ENCODE data around the gene FRMPD1. TPM values are rescaled to one million over a fixed set of nuclear protein-coding genes. Genes with fewer than 3 reads are reported as not detected.
"Not testable (repeated sequence)": the region's sequence is repeated elsewhere in the genome, so short reads cannot be mapped to it uniquely, and the experiment has no call there.

FRMPD1 gene
- total and polyA plus RNA-seq, 2 of the 4 experiments (the other 2 are of a cell fraction): not detected

- Histone ChIP-seq H3K27ac (ENCODE audit: insufficient read depth, low read length) (no peak overlapping the region), H3K9ac (ENCODE audit: low read depth, low read length) (no peak overlapping the region), H2BK20ac (ENCODE audit: low read depth, low read length) (no peak overlapping the region), H2AK9ac (replicated peaks; ENCODE audit: low read depth, low read length, poor library complexity) (no peak overlapping the region), H3K4me3 (ENCODE audit: insufficient read depth, low read depth, low read length) (no peak overlapping the region), H3K23ac (ENCODE audit: low read depth, low read length) (no peak overlapping the region), H2BK120ac (ENCODE audit: low read depth, low read length) (no peak overlapping the region), H2BK15ac (ENCODE audit: low read depth, low read length) (no peak overlapping the region), H3K9me3 (ENCODE audit: control insufficient read depth, insufficient read depth, low read length) (no peaks in the 10 kb centered on the region), H4K91ac (ENCODE audit: insufficient read depth, low read depth, low read length) (no peak overlapping the region), H3K9me1 (ENCODE audit: insufficient read depth, low read length) (peaks cover 5% of the 10 kb centered on the region; the same call in 1 of the 2 replicates), H3K4me1 (ENCODE audit: control insufficient read depth, insufficient read depth, low read length) (peaks cover 8% of the 10 kb centered on the region), H2AK5ac (ENCODE audit: low read depth, low read length) (no peak overlapping the region), H4K8ac (ENCODE audit: low read depth in 2 of 2, low read length in 2 of 2) (no peak overlapping the region), H3K79me1 (ENCODE audit: low read depth in 1 of 2, low read length in 2 of 2) (peaks cover 18 to 23% of the 10 kb centered on the region in 2 experiments), H3K56ac (ENCODE audit: extremely low read depth, insufficient read depth, low read length) (no peak overlapping the region), H3K14ac (replicated peaks; ENCODE audit: low read depth, low read length) (no peak overlapping the region), H4K20me1 (ENCODE audit: insufficient read depth, low read length) (peaks cover 6% of the 10 kb centered on the region; the same call in 1 of the 2 replicates), H3K27me3 (ENCODE audit: control insufficient read depth, insufficient read depth, low read length) (peaks cover 1% of the 10 kb centered on the region; the same call in 1 of the 2 replicates), H2BK5ac (ENCODE audit: low read depth, low read length, poor library complexity, severe bottlenecking) (no peak overlapping the region), H3K4ac (ENCODE audit: low read depth, low read length) (no peak overlapping the region), H4K5ac (ENCODE audit: low read depth, low read length) (no peak overlapping the region), H3K36me3 (ENCODE audit: control insufficient read depth, insufficient read depth, low read length) (no peaks in the 10 kb centered on the region), H3K18ac (ENCODE audit: low read depth, low read length) (no peak overlapping the region), H2AFZ (replicated peaks; ENCODE audit: low read length, poor library complexity) (no peak overlapping the region), H3K4me2 (ENCODE audit: low read depth, low read length) (no peak overlapping the region)
- dilution Hi-C loops (cut with HindIII; ENCODE audit: low sequenced_read_pairs, unreplicated experiment): no loop called here
- ChIA-PET CTCF (no interaction called here), POLR2A (ENCODE audit: unreplicated experiment) (no interaction called here)
- ATAC-seq (ENCODE audit: low read depth): no peak
- no TSS peak for BruUV-seq (replicated peaks)
- DNase-seq: no peak
- 94% methylated on average over 2 of the region's 6 CpGs; no CpG with 5 or more reads in 1 of the 2 experiments for WGBS, 2 experiments (ENCODE audit: extremely low coverage in 2 of 2, insufficient read length in 1 of 2)
- intact Hi-C loops (cut with micrococcal nuclease): no loop called here
- TF ChIP-seq USF2 (IDR thresholded peaks at IDR 0.05; ENCODE audit: low read depth, low read length) (no peak), RAD21 (IDR thresholded peaks at IDR 0.05; ENCODE audit: low read length) (no peak), BHLHE40 (IDR thresholded peaks at IDR 0.05; ENCODE audit: low read depth, low read length) (no peak)
- in situ Hi-C loops (cut with MboI; ENCODE audit: low sequenced_read_pairs): no loop called here
Measured at GRCh38 chr9:37751186-37751585, 100.4 kb downstream of the FRMPD1 start.

GRCh38 chr9:37751704-37752103 is 101.0 kb downstream of the FRMPD1 start:
- H2BK120ac ChIP-seq (ENCODE audit: low read depth, low read length); H3K4me3 ChIP-seq (ENCODE audit: insufficient read depth, low read depth, low read length); H2BK15ac ChIP-seq (ENCODE audit: low read depth, low read length); H4K91ac ChIP-seq (ENCODE audit: insufficient read depth, low read depth, low read length); H2AFZ ChIP-seq (replicated peaks; ENCODE audit: low read length, poor library complexity); H3K14ac ChIP-seq (replicated peaks; ENCODE audit: low read depth, low read length); H3K27ac ChIP-seq (ENCODE audit: insufficient read depth, low read length); H3K23ac ChIP-seq (ENCODE audit: low read depth, low read length); H3K4me1 ChIP-seq (ENCODE audit: control insufficient read depth, insufficient read depth, low read length); H3K18ac ChIP-seq (ENCODE audit: low read depth, low read length); H3K9me3 ChIP-seq (ENCODE audit: control insufficient read depth, insufficient read depth, low read length); POLR2A ChIA-PET (ENCODE audit: unreplicated experiment); H3K4me2 ChIP-seq (ENCODE audit: low read depth, low read length); H3K56ac ChIP-seq (ENCODE audit: extremely low read depth, insufficient read depth, low read length); ATAC-seq (ENCODE audit: low read depth); H3K27me3 ChIP-seq (ENCODE audit: control insufficient read depth, insufficient read depth, low read length); H3K9ac ChIP-seq (ENCODE audit: low read depth, low read length); intact Hi-C loops (cut with micrococcal nuclease); H2AK9ac ChIP-seq (replicated peaks; ENCODE audit: low read depth, low read length, poor library complexity); H3K9me1 ChIP-seq (ENCODE audit: insufficient read depth, low read length); dilution Hi-C loops (cut with HindIII; ENCODE audit: low sequenced_read_pairs, unreplicated experiment); H2AK5ac ChIP-seq (ENCODE audit: low read depth, low read length); H4K5ac ChIP-seq (ENCODE audit: low read depth, low read length); H4K8ac ChIP-seq (ENCODE audit: low read depth in 2 of 2, low read length in 2 of 2); H3K36me3 ChIP-seq (ENCODE audit: control insufficient read depth, insufficient read depth, low read length); CTCF ChIA-PET; H2BK5ac ChIP-seq (ENCODE audit: low read depth, low read length, poor library complexity, severe bottlenecking); H4K20me1 ChIP-seq (ENCODE audit: insufficient read depth, low read length); DNase-seq; in situ Hi-C loops (cut with MboI; ENCODE audit: low sequenced_read_pairs); H3K4ac ChIP-seq (ENCODE audit: low read depth, low read length); H2BK20ac ChIP-seq (ENCODE audit: low read depth, low read length); BruUV-seq (replicated peaks): not testable (repeated sequence)
- WGBS, 2 experiments (ENCODE audit: extremely low coverage in 2 of 2, insufficient read length in 1 of 2): 91% methylated on average over 15 of the region's 30 CpGs; no CpG with 5 or more reads in 1 of the 2 experiments
- peaks cover 19 to 23% of the 10 kb centered on the region in 2 experiments for H3K79me1 ChIP-seq (ENCODE audit: low read depth in 1 of 2, low read length in 2 of 2)

Measured in IMR-90 (cell line).